ENCODE results near the gene SSTR3. TPM values are rescaled to one million over a fixed set of nuclear protein-coding genes. Genes with fewer than 3 reads are reported as not detected.

Gene SSTR3
- total RNA-seq, 1 experiment from 2014 or later = not detected

DNA sequence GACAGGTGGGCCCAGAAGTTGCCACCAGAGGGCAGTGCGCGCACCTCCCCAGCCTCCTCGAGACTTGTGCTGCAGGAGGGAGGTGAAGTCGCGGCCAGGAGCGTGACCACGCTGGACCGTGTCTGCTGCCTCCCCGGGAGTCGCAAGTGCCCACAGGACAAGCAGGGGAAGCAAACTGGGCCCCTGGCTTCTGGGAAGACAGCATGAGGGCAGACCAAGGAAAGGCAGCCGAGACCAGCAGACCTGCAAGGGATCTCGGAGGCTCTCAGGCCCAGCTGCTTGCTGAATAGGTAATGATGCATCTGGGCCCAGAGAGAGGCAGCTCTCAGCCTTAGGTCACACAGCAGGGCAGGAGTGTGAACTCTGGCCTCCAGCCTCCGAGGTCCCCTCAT, 45.6 kb downstream of the SSTR3 start:
- DNase-seq (ENCODE audit: low spot score) = peak; percentile 75
- Histone ChIP-seq H3K27ac (ENCODE audit: low read depth, low read length, poor library complexity, severe bottlenecking) (no peak overlapping the region), H3K4me3 (ENCODE audit: low read depth, low read length, poor library complexity, severe bottlenecking) (no peak overlapping the region), H3K27me3 (replicated peaks; ENCODE audit: insufficient read depth, low read depth, low read length, poor library complexity) (no peaks in the 10 kb centered on the region), H3K36me3 (ENCODE audit: insufficient read depth, low read length, poor library complexity, severe bottlenecking) (no peaks in the 10 kb centered on the region), H3K4me1 (ENCODE audit: insufficient read depth, low read length, poor library complexity, severe bottlenecking) (no peaks in the 10 kb centered on the region), H3K9me3 (ENCODE audit: low read depth, low read length, poor library complexity, severe bottlenecking) (no peaks in the 10 kb centered on the region)
- ChIA-PET POLR2A (ENCODE audit: low non-redundant PET) (no interaction called here), CTCF (interaction anchor here (0.8 kb wide), 1 partner anchor 33 kb away, joined by 9 read pairs; no protein-coding TSS in a partner anchor)
- no TSS peak for BruUV-seq (replicated peaks)
- intact Hi-C loops (cut with micrococcal nuclease; ENCODE audit: unreplicated experiment) = loop anchor here (1.0 to 10.0 kb wide), 2 partner anchors 33 to 98 kb away; no protein-coding TSS in a partner anchor
- TF ChIP-seq CTCF (conservative IDR thresholded peaks at IDR 0.05; ENCODE audit: low read depth, low read length) (peak; percentile 94), EZH2 (IDR thresholded peaks at IDR 0.05; ENCODE audit: borderline replicate concordance, low read depth, low read length, poor library complexity, severe bottlenecking) (no peak)

- ChIA-PET CTCF (interaction anchor here (0.6 to 0.8 kb wide), 2 partner anchors 33 to 46 kb away, joined by 8 to 9 read pairs; no protein-coding TSS in a partner anchor), POLR2A (ENCODE audit: low non-redundant PET) (no interaction called here)
- Histone ChIP-seq H3K9me3 (ENCODE audit: low read depth, low read length, poor library complexity, severe bottlenecking) (no peaks in the 10 kb centered on the region), H3K27me3 (replicated peaks; ENCODE audit: insufficient read depth, low read depth, low read length, poor library complexity) (no peaks in the 10 kb centered on the region), H3K27ac (ENCODE audit: low read depth, low read length, poor library complexity, severe bottlenecking) (no peak overlapping the region), H3K4me1 (ENCODE audit: insufficient read depth, low read length, poor library complexity, severe bottlenecking) (no peaks in the 10 kb centered on the region), H3K36me3 (ENCODE audit: insufficient read depth, low read length, poor library complexity, severe bottlenecking) (no peaks in the 10 kb centered on the region), H3K4me3 (ENCODE audit: low read depth, low read length, poor library complexity, severe bottlenecking) (no peak overlapping the region)
- no TSS peak for BruUV-seq (replicated peaks)
- TF ChIP-seq CTCF (conservative IDR thresholded peaks at IDR 0.05; ENCODE audit: low read depth, low read length) = no peak
- no peak for TF ChIP-seq EZH2 (IDR thresholded peaks at IDR 0.05; ENCODE audit: borderline replicate concordance, low read depth, low read length, poor library complexity, severe bottlenecking)
- intact Hi-C loops (cut with micrococcal nuclease; ENCODE audit: unreplicated experiment) = loop anchor here (1.0 to 10.0 kb wide), 2 partner anchors 33 to 99 kb away; no protein-coding TSS in a partner anchor
- DNase-seq (ENCODE audit: low spot score) = no peak
Observed at GRCh38 chr22:37165940-37166674, 46.2 kb downstream of the SSTR3 start.

- H3K4me1 ChIP-seq (ENCODE audit: insufficient read depth, low read length, poor library complexity, severe bottlenecking) = no peaks in the 10 kb centered on the region
- DNase-seq (ENCODE audit: low spot score) = no peak
- H3K4me3 ChIP-seq (ENCODE audit: low read depth, low read length, poor library complexity, severe bottlenecking) = no peak overlapping the region
- H3K27ac ChIP-seq (ENCODE audit: low read depth, low read length, poor library complexity, severe bottlenecking) = no peak overlapping the region
- no peaks in the 10 kb centered on the region for H3K36me3 ChIP-seq (ENCODE audit: insufficient read depth, low read length, poor library complexity, severe bottlenecking)
- TF ChIP-seq CTCF (conservative IDR thresholded peaks at IDR 0.05; ENCODE audit: low read depth, low read length) (no peak), EZH2 (IDR thresholded peaks at IDR 0.05; ENCODE audit: borderline replicate concordance, low read depth, low read length, poor library complexity, severe bottlenecking) (no peak)
- POLR2A ChIA-PET (ENCODE audit: low non-redundant PET) = no interaction called here
- H3K27me3 ChIP-seq (replicated peaks; ENCODE audit: insufficient read depth, low read depth, low read length, poor library complexity) = no peaks in the 10 kb centered on the region
- CTCF ChIA-PET = no interaction called here
- BruUV-seq (replicated peaks) = no TSS peak
- intact Hi-C loops (cut with micrococcal nuclease; ENCODE audit: unreplicated experiment) = loop anchor here (10.0 kb wide), 1 partner anchor 100 kb away; no protein-coding TSS in a partner anchor
- no peaks in the 10 kb centered on the region for H3K9me3 ChIP-seq (ENCODE audit: low read depth, low read length, poor library complexity, severe bottlenecking)
Observed at GRCh38 chr22:37165066-37165465, 47.2 kb downstream of the SSTR3 start.
